Endometrial microvascular endothelial cells (primary cell): ENCODE measurements around the gene LEP. TPM values are rescaled to one million over a fixed set of nuclear protein-coding genes. Genes with fewer than 3 reads are reported as not detected.
"Not testable (repeated sequence)": the region's sequence is repeated elsewhere in the genome, so short reads cannot be mapped to it uniquely, and the experiment has no call there.

Source experiments
- in situ Hi-C: cut with HindIII; loops from 2 replicates; pipeline ENCODE4 v1.10.0; 2017; ENCODE audit warnings: low sequenced_read_pairs, low pct_unique_long_range_greater_than_20kb; ENCODE audit errors: inconsistent ontology term
- total RNA-seq: library from RNA; depleted of rRNA; stranded (reverse); fragments of >200 nt; gene quantifications from one replicate; pipeline ENCODE4 v1.2.3, GENCODE V29; 2015; ENCODE audit errors: inconsistent ontology term

Gene LEP
- total RNA-seq, 1 donor from 2014 or later: not detected

GRCh38 chr7:128265156-128265905, 24.3 kb downstream of the LEP start:
- in situ Hi-C loops: no loop called here

GRCh38 chr7:128265906-128266300, 24.8 kb downstream of the LEP start:
- in situ Hi-C loops: no loop called here

- in situ Hi-C loops: no loop called here
Measured at GRCh38 chr7:128266529-128266882, 25.4 kb downstream of the LEP start.

- in situ Hi-C loops: no loop called here
Measured at GRCh38 chr7:128266883-128267594, 26.0 kb downstream of the LEP start.

GRCh38 chr7:128267595-128267924, 26.5 kb downstream of the LEP start:
- in situ Hi-C loops: no loop called here

GRCh38 chr7:128268233-128268632, 27.2 kb downstream of the LEP start:
- in situ Hi-C loops: no loop called here

- in situ Hi-C loops: no loop called here
Measured at GRCh38 chr7:128270826-128271272, 29.8 kb downstream of the LEP start.

- in situ Hi-C loops: no loop called here
Measured at GRCh38 chr7:128271471-128271941, 30.4 kb downstream of the LEP start.

GRCh38 chr7:128271942-128272481, 30.9 kb downstream of the LEP start:
- in situ Hi-C loops: no loop called here

GRCh38 chr7:128274246-128274883, 33.3 kb downstream of the LEP start:
- in situ Hi-C loops: no loop called here

GRCh38 chr7:128274884-128275603, 34.0 kb downstream of the LEP start:
- in situ Hi-C loops: no loop called here

GRCh38 chr7:128275681-128276080, 34.6 kb downstream of the LEP start:
- in situ Hi-C loops: no loop called here

GRCh38 chr7:128278366-128278765, 37.3 kb downstream of the LEP start:
- in situ Hi-C loops: no loop called here

GRCh38 chr7:128279124-128279713, 38.1 kb downstream of the LEP start:
- in situ Hi-C loops: no loop called here

GRCh38 chr7:128280451-128280850, 39.4 kb downstream of the LEP start:
- in situ Hi-C loops: not testable (repeated sequence)

GRCh38 chr7:128281605-128282380, 40.7 kb downstream of the LEP start:
- in situ Hi-C loops: no loop called here

GRCh38 chr7:128284102-128284501, 43.0 kb downstream of the LEP start:
- in situ Hi-C loops: no loop called here

- in situ Hi-C loops: no loop called here
Measured at GRCh38 chr7:128287556-128287955, 46.5 kb downstream of the LEP start.
